Stimulated activated CD4-positive, alpha-beta T cell treated with anti-CD3 and anti-CD28 coated beads, TNF-alpha, amount 100 ng/mL, for 4 hours (primary cell): ENCODE data around the gene NPFFR1.
"Not testable (repeated sequence)": the region's sequence is repeated elsewhere in the genome, so short reads cannot be mapped to it uniquely, and the experiment has no call there.

Source experiments
- DNase-seq, 3 experiments: peaks; one replicate each; pipeline ENCODE4 v3.0.0-alpha.2; 2020; ENCODE audit warnings: low read depth in 3 of 3

NPFFR1 gene

GRCh38 chr10:70286616-70287015 is 2.8 kb upstream of the NPFFR1 start:
- DNase-seq: no peak

DNA sequence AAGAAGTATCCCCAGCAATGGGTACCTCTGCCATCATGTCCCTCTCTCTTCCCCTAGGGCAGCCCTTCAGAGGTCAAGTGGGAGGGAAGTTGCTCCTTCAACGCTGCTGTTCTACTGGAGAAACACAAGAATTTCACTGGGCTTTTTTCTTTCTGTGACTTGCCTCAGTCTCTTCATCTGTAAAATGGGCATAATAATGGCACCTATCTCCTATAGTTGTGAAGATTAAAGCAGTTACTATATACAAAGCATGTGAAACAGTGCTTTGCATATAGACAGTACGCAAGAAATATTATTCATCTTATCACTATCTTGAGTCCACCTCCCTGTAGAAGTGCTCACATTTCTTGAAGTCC is 1.6 kb upstream of the NPFFR1 start:
- no peak for DNase-seq

GRCh38 chr10:70284542-70285475 is 1.0 kb upstream of the NPFFR1 start:
- DNase-seq: no peak

GRCh38 chr10:70283071-70283444 is 746 bp downstream of the NPFFR1 start:
- DNase-seq: no peak

DNA sequence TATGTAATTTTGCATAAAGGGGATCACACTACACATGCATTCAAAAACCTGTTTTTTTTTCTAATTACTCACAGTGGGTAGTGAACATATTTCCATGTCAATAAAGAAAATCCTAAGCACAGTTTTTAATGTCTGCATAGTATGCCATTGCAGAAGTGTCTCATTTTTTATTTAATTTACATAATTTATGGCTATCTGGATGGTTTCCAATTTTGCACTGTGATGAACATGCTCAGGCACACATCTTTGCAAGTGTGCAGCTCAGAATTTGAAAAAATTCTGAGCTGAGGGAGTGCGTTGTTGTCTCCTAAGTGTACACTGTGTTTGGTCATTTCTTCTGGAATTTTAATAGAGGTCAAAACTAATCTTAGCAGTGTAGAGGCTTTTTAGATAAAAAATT is 2.2 kb downstream of the NPFFR1 start:
- no peak for DNase-seq

DNA sequence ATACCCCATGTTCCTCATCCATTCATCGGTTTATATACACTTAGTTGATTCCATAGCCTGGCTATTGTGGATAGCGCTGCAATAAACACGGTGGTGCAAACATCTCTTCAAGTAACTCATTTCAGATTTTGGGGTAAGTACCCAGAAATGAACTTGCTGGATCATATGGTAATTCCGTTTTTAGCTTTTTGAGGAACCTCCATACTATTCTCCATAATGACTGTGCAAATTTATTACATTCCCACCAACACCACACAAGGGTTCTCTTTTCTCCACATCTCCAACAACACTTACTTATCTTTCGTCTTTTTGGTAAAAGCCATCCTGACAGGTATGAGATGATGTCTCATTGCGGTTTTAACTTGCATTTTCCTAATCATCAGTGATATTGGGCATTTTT is 3.7 kb downstream of the NPFFR1 start:
- DNase-seq: no peak

DNA sequence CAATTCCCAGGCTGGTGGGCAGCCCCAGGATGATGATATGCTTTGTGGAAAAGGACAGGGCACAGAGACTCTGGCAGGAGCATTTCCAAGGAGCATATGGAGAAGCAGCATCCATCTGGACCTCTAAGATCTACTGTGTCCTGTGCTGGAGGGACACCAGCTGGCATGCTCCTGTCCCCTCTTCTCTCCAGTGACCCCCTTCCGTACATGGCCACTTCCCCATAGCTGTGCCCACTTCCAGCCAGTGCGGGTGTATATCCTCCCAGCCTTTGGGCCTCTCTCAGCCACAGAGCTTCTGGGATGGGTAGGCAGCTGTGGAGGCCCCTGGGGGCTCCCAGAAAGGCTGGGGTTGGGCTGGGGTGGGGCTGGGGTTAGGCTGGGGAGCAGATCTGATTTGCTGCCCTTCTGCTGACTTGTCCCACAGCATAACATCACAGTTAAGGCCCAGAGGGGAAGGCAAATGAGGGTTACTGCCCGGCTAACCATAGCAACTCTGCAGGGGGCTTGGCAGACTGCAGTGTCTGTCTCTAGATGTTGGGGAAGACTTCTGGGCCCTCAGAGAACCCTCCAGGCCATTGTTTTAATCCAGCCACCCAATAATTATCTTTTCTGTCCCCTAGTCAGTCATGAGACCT is 6.3 kb downstream of the NPFFR1 start:
- no peak for DNase-seq

GRCh38 chr10:70274643-70275042 is 9.2 kb downstream of the NPFFR1 start:
- DNase-seq: no peak

DNA sequence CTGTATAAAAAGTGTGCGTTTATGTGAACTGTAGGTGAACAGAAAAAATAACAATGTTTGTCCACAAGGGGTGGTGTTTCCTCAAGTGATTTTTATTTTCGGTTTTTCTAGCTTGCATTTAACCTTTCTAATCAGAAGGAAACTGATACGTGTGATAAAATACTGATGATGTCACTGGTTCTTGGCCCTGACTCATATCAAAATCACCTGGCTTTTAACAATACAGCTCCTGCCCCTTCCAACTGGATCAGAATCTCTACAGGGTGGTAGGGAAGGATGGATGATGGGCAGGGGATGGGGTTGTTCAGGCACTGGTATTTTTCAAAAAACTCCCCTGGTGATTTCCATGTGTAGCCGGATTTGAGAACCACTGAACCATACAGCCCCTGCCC is 10.9 kb downstream of the NPFFR1 start:
- no peak for DNase-seq

- no peak for DNase-seq
These were observed 11.5 kb downstream of the NPFFR1 start for GRCh38 chr10:70271996-70272924.

DNA sequence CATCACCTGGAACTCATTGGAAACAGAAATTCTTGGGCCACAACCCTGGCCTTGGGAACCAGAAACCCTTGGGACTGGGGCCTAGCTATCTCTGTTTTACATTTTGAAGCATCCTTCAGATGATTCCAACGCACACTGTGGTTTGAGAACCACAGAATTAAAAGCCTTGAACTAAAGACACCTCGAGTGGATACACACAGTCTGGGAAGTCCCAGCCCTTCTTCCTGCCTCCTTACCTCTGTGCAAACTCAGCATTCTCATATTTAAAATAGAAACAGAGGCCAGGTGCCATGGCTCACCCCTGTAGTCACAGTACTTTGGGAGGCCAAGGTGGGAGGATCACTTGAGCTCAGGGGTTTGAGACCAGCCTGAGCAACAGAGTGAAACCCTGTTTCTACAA is 12.9 kb downstream of the NPFFR1 start:
- no peak for DNase-seq

GRCh38 chr10:70269741-70270140 is 14.1 kb downstream of the NPFFR1 start:
- no peak for DNase-seq

DNA sequence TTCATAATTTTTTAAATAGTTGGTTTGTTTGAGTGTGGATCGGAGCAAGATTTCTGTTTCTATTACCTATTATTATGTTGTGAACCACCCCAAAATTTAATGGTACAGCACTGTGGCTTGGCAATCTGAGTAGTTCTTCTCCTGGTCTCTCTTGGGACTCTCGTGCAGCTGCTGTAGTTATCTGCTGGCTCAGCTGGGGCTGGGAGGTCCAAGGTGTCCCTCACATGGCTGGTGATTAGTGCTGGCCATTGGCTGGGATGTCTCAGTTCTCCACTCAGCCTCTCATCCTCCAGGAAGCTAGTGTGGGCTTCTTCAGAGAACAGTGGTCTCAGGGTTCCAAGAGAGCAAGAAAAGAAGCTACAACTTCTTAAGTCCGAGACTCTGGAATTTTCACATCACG is 15.4 kb downstream of the NPFFR1 start:
- no peak for DNase-seq

DNA sequence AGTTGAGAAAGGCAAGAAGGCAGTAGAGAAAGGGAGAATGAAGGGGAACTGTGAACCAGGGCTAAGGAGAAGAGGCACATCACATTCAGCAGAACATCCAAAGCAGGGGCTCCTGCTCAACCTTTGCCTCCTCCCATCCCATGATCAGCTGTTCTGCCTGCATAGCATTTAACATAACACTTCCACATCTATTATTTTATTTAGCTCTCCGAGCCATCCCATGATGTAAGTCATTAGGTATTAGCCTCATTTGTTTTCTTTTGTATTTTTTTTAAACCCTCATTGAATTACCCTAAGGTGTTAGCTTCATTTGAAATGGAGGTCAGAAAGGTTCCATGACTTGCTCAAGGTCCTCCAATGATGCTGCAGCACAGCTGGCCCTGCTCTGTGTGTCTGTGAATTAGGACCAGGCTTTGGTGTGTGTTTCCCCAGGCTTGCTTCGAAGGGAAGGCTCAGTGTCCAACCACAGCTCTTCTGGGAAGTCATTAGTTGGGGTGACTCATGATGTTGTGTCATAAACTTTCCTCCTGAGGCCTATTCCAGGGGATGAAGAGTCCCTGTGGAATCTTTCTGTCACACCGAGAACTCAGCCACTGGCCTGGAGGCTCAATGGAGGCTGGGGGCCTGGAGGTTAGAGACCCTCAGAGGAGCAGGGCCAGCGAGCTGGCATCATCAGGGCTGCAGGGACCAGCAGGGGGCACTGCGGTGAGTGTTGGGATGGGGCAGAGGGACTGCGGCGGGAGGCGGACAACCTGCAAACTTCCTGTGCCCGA is 16.5 kb downstream of the NPFFR1 start:
- no peak for DNase-seq

DNA sequence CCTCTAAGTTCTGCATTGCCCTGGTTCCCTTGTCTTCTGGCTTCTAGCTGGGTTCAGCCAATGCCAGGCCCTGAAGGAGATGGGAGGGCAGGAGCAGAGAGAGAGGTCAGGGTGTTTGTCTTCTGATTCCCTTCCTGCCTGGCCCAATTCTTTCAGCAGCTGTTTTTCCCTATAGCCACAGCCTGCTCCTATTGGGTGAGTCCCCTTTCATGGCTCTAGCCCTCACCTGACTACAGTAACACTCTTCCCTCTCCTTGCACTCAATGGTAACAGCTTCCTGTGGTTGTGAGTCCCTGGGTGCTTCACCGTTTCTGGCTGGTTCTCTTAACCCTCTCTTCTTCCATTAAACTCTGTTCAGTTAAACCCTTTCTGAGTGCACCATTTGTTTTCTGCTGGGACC is 17.1 kb downstream of the NPFFR1 start:
- DNase-seq: no peak

DNA sequence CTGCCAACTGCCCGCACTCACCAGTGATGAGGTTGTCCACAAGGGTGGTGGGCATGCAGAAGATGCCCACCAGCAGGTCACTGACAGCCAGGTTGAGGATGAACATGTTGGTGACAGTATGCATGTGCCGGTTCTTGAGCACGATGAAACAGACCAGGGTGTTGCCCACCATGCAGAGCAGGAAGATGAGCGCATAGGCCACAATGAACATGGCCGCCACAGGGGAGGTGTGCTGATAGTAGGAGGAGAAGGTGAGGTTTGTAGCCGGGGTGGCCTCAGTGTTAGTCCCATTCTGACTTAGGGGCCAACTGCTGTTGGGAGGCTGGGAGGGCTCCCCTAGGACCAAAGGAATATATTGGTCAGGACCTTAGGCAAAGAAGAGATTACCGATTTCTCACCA is 17.7 kb downstream of the NPFFR1 start:
- DNase-seq: no peak

DNA sequence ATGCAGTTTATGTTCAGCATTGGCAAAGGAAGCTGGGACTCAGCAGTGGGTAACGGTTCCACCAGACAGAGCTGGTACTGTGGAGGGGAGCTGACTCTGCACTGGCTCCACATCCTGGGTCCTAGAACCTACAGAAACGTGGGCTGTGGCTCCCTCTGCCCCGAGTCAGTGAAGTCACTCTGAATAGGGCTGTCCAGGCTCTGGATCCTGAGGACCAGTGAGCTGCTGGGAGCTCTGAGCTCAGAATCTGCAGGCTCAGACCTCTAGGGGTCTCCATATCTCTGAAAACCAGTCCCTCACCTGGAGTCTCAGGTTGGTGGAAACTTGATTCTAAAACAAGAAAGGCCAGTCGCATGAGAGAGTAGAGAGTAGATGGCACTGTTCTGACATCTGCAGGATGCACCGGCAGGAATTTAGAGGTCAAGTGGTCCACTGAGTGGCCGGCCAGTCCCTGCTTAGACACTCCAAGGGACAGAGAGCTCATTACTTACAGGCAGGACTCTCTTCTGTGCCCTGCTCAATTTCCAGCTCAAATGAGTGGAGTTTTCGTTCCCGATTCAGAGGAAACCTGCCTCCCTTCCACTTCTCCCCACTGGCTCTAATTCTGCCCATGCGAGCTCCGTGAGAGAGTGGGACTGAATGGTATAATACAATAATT is 18.6 kb downstream of the NPFFR1 start:
- DNase-seq: no peak

GRCh38 chr10:70260734-70261133 is 23.1 kb downstream of the NPFFR1 start:
- no peak for DNase-seq

- DNase-seq: no peak
These were observed 23.5 kb downstream of the NPFFR1 start for GRCh38 chr10:70260259-70260658.

- no peak for DNase-seq
These were observed 25.6 kb downstream of the NPFFR1 start for GRCh38 chr10:70258216-70258615.

GRCh38 chr10:70257816-70258215 is 26.0 kb downstream of the NPFFR1 start:
- DNase-seq: not testable (repeated sequence)
